Occipital lobe (tissue), 2 donors: Measurements from ENCODE around the gene TFEB. TPM values are rescaled to one million over a fixed set of nuclear protein-coding genes. Genes with fewer than 3 reads are reported as not detected.

ENCODE experiments used
- DNase-seq: peaks from one replicate; lab custom pipeline; 2025; lab: John Stamatoyannopoulos, UW
- total RNA-seq: library from RNA; depleted of rRNA; stranded (reverse); fragments of >200 nt; gene quantifications from one replicate; pipeline ENCODE4 v1.2.3, GENCODE V29; 2014

The TFEB gene
- total RNA-seq, 1 donor from 2014 or later, result 3.4 TPM

DNA sequence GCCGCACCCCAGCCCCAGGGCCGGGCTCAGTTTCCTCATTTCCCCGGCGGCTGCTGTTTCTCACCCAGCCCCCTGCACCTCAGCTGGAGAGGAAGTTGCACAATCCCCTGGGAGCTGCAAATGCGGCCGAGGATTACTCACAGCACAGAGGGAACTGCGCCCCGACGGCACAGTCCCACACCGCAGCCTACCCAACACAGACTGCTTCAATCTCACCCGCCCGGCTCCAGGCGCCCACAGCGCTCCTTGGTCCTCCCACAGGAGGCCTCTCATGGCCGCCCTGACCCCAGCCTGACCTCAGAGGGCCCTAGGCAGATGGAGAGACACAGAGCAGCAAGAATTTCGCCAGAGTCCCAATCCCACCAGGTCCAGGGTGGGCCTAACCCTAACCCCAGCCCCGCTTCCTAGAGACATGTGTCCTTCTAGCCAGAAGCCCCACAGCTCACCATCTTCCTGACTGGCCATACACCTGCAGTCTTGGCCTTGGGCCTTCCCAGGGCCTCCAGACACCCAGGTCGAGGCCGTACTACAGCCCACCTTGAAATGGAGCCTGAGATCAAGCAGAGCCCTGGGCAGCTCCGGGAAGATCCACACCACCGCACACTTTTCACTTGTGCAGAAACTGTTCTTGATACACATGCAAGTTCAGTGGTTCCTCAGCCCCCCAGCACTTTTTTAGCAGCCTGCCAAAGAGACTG is 11.7 kb downstream of the TFEB start:
- DNase-seq, result peak; percentile 24

DNA sequence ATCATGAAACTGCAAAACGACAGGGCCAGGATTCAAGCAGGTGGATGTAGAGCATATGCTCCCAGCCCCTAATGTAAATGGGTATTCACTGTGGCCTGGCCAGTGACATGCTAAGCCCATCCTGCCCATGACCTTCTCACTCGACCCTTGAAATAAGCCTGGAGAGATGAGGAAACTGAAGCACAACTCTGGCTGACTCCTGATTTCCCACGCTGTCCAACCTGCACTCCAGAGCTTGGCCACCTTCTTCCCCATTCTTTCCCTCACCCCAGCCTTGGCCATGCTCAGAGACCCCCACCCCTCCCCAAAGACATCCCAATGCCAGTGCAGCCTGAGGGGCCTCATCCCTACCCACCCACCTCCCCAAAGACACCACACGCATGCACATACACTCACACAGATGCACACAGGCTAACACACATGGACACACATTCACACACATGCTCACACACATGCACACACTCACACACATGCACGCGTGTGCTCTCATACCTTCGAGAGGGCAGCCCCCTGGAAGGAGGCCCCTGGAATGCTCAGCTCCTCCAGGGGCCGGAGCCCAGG is 12.4 kb downstream of the TFEB start:
- no peak for DNase-seq

DNA sequence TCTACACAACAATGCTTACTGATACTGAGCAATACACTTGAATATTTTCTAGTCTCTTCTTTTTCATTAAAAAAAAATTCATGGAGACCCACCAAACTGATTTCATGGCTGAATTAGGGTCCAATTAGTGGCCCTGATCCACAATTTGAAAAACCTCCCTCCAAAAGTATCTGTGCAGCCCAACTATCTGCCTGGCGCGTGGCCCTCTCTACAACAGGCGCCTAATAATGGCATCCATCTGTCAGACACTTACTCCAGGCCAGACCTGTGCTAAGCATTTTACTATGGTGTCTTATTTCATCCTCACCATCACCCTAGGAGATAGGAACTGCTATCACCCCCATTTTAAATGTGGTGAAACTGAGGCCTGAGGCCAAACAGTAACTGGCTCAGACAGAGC is 14.0 kb downstream of the TFEB start:
- no peak for DNase-seq

DNA sequence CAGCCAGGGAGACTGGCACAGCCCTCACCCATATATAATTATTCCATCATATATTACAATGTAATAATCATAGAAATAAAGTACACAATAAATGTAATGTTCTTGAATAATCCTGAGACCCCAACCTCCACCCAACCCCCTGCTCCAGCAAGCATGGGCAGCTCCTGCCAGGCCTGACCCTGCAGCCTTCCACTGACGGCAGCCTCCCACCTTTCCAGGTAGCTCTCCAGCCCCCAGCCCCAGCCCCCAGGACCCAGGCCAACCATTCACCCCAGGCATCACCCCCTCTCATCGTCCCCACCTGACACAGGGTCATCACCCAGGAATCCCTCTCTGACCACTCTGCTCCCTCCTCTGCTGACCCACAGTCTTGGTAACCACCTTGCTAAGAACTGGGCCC is 14.6 kb downstream of the TFEB start:
- DNase-seq, result no peak

DNA sequence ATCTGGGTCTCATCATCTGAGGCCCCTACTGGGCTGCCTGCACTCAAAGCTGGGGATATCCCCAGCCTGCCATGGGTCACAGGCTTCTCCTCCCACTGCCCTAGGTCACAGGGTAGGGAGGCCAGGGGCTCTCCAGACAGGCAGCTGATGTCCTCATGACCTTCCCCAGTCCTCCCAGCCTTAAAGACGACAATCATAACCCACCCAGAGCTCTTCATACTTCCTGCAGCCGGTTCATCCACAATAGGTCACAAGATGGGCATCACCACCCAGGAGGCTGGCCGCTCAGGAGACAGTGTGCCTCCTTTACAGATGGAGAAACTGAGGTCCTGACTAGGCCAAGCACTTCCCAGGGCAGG is 15.2 kb downstream of the TFEB start:
- DNase-seq, result no peak

DNA sequence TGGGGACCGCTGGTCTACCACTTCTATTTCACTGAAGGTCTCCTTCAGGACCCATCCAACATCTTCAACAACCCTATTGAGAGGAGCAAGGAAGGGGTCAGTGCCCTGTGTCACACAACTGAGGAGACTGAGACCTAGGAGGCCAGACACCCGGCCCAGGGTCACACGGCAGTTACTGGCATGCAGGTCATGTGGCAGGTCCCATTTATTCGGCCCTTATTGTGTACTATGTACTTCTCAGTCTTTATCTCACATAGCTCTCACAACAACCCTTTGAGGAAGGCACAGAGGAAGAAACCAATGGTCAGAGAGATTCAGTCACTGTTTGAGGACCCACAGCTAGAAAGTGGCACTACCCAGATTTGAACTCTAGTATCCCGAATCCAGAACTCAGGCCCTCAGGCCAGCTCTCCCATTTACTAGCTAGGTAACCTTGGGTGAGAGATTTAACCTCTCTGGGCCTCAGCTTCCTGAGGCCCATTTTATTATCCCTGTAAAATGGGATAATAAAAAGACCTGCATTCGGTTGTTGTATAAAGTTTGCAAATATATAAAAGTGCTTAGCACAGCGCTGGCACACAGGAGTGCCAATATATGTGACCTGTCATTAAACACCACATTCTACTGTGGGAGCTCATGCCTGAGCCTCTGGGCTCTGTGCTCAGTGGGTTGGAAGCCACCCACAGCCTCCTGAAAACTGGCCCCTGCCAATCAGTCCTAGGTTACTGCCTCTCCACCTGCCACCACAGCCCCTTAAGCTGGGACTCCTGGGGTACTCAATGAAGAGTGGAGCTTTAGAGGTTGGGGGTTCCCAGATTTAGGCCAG is 15.8 kb downstream of the TFEB start:
- DNase-seq, result no peak

DNA sequence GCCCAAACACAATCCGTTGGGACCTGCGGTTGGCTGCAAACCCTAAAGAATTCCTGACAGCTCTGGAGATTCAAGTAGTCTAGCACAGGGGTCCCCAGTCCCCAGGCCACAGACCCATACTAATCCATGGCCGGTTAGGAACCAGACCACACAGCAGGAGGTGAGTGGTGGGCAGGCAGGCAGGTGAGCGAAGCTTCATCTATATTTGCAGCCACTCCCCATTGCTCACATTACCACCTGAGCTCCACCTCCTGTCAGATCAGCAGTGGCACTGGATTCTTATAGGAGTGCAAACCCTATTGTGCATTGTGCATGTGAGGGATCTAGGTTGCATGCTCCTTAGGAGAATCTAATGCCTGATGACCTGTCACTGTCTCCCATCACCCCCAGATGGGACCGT is 16.6 kb downstream of the TFEB start:
- DNase-seq, result no peak

DNA sequence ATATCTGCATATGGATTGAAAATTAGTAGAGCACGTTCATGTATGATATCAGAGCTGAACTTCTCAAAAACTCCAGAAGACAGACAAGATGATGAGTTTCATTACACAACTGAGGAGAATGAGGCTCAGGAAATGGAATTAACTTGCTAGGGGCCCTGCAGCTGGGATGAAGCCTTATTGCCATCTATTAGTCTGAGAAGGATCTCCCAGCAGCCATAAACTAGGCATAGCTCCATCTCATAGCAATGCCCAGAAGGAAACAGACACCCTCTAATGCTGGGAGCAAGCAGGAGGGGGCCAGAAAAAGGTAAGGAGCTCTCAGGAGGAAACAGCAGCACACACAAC is 18.0 kb downstream of the TFEB start:
- no peak for DNase-seq

DNA sequence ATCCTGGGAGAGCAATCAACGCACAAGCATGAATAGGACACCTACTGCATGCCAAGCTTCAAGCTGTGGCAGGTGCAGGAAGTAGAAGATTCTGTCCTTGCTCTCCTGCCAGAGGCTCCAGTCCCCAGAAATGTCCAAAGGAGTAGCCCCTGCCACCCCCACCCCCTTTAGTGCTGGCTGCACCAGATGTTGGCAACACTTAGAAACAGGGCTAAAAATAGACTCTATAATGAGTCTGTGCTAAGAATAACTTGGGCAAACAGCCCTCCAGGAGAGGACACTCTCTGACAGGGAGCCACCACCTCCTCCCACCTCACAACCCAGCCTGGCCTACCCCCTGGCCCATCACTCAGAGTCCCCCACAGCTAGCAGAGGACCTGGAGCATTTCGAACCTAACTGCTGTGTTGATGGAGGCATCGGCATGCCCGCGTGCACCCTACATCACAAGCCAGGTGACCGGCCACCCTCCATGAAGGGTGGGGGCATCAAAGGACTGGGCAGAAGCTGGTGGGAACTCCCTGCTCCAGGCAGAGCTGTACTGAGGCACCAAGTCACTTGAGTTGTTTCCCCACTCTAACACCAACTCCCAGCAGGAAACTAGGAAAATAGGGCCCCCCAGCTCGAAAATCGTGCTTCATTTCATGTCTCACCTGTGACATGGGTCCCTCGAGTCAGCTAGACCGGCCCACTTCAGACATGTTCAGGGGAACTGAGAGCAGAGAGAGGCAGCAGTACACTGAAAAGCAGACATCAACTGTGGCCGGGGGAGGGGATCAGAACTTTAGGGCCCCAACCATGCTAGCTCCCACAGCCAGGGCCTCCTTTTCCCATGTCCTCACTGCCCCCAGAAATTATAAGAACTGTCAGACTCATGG is 18.7 kb downstream of the TFEB start:
- DNase-seq, result no peak

DNA sequence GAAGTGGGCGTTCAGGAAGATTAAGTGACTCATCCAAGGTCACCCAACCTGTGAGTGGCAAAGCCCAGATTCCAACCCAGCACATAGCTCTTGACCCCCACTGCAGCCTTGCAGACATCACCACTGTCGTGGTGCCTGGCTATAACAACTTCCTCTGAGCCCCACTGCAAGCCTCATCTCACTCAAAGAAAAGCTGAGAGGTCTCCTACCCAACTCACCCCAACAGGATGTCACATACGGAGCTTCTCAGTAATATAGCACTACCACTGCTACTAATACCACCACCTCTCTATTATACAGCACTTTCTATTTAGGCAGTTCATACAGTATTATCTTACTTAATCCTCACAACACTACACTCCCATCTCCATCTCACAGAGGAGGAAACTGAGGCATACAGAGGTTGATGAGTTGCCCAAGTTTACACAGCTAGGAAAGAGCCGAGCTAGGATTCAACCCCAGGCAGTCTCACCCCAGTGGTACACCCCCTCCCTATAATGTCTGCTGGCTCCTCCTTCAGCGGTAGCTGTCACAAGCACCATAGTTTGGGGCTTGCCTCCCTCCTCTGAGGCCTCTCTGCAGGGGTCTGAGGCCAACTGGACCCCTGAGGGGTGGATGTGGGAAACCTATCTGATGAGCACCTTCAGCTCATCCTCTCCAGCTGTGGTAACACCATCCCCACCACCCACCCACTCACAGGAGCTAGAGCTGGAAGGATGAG is 19.5 kb downstream of the TFEB start:
- DNase-seq, result no peak

DNA sequence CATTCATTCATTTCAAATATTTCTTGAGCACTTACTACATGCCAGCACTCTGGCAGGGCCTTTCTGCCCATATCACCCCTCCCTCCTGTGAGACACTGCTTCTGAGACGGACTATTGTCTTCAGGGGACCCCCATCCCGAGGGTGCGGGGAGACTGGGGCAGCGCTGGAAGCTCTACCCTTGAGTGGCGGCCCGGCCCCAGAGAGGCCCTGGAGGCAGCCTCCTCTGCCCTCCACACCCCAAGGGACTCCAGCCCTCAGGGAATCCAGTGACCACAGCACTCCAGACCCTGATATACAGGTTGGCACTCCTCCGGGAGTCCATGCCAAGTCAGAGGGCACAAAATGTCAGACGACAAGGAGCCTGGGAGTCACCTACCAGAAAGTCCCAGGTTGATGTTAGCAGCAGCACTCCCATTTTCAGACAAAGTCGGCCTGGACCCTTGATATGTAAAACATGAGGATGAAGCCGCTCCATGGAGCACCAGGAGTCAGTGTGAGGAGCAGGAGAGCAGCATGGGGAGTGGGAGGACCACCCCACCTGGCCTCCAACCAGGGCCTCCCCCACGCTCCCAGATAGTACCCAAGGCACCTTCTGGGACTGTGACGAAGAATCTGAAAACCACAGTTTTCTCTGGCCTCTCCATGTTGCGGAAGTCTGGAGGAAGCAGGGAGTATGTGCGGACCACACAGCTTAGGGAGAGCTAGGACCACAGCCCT is 20.7 kb downstream of the TFEB start:
- no peak for DNase-seq

DNA sequence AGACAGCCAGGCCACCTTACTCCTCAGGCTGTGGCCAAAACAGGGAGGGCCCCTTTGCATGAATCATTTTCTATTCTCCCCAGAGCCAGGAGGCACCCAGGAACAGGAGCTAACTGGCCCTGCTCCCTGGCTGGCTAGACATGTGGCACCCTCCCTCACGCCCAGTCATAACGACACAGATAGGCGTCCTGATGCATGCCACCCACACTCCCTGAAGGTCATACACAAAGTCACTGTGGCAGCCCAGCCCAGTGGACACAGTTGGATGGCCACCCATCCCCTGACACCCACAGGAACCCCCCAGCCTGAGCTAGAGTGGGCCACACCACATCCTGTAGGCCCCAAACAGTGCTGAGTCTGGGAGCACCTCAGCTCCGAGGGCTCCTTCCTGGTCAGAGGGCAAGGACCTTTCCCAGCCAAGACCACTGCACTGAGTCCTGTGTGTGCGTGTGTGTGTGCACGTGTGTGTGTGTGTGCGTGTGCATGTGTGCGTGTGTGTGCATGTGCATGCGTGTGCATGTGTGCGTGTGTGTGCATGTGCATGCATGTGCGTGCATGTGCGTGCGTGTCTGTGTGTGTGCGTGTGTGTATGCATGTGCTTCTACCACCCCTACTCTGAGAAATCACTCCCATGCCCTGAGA is 21.6 kb downstream of the TFEB start:
- DNase-seq, result peak; percentile 73

DNA sequence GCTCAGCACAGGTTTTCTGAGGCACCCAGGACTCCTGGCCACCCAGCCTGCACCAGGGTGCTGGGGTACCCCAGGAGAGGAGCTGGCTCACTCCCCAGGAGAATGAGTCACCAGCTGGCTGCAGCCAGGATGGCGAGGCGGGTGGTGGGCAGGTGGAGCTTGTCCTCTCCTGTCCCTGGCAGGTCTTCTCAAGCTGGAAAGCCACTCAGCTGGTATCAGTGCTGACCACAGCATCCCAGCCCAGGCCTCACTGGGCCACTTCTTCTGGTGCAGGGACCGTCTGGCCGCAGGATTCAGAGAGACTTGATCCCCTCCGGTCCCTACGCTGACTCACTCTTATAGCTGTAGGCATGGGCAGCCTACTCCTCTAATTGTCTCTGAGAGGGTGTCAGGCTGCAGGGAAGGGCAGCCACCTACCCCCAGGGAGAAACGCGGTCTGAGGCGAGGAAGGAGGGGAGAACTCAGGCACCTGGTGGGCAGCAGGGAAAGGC is 22.2 kb downstream of the TFEB start:
- peak; percentile 85 for DNase-seq

DNA sequence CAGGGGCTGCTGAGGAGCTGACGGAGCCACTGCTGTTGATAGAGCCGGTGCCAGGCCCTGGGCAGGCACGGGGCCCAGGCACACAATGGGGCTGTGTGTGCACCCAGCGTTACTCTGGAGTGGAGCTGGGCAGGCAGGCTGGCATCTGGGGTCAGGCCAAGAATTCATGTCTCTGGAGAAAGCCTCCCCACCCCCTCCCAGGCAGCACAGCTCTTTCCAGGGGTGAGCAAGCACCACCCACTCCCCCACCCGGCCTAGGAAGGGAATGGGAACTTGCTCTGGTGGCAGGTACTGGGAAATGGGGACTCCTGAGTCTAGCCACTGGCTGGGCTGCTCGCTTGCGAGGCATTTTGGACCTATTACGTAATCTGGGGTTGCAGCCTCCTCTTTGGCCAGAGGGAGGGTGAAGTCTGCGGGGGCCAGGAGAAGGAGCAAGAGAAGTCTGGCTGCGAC is 22.7 kb downstream of the TFEB start:
- DNase-seq, result peak; percentile 90

DNA sequence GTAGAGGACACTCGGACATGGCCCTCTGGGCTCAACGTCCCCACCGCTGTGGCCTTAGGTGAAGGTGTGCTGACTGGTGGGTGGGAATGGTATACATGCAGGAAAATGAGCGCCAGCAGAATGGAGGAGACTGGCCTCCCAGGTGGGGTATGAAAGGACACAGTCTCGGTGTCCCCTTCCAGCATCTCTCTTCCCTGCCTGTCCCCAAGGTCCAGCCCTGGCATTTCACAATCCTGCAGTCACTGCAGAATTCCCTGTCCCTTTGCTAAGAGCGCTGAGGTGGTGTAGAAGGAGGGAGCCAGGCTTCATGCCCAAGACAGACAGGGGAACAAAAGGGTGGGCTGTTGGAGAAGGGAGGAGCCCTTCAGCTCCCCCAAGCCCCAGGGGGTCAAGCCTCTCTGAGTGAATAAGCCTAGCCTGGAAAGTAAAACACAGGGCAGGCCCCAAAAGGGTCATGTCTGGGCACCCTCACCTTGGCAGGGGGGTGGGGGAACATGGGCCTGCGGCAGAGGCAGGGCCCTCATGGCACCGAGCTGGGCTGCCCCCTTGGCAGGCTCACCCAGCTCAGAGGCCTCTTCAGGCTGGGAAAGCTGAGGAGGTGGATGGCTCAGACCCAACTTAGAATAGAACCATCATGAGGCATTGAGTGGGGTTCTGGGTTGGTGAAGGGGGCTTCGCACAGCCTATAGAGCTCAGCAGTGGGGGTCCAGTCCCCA is 23.9 kb downstream of the TFEB start:
- no peak for DNase-seq

DNA sequence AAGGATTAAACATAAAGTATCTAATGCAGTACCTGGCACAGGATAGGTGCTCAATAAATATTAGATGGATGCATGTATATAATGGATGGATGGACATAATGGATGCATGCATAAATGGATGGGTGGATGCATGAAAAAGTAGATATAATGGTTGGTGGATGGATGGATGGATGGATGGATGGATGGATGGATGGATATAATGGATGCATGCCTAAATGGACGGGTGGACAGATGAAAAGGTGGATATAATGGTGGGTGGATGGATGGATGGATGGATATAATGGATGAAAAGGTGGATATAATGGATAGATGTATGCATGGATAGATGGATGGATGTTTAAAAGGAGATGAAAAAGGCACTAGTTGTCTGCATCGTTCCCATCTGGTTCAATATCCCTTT is 26.0 kb downstream of the TFEB start:
- no peak for DNase-seq

DNA sequence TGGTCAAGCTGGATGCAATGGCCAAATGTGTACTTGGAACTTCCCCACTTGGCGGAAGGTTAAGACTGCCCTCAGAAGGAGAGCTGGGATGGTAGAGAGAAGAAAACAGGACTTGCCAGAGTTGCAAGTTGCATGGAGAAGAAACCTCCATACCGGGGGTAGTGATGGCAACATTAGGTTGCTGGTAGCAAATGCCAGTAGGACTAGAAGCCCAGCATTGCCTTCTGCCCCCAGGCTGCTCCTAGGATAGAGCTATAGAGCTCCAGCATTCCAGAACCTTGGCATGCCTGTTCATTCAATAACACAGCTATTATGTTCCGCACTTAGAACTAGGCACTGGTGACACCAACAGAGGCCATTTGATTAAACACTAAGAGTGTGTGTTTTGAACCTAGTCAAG is 26.6 kb downstream of the TFEB start:
- no peak for DNase-seq

DNA sequence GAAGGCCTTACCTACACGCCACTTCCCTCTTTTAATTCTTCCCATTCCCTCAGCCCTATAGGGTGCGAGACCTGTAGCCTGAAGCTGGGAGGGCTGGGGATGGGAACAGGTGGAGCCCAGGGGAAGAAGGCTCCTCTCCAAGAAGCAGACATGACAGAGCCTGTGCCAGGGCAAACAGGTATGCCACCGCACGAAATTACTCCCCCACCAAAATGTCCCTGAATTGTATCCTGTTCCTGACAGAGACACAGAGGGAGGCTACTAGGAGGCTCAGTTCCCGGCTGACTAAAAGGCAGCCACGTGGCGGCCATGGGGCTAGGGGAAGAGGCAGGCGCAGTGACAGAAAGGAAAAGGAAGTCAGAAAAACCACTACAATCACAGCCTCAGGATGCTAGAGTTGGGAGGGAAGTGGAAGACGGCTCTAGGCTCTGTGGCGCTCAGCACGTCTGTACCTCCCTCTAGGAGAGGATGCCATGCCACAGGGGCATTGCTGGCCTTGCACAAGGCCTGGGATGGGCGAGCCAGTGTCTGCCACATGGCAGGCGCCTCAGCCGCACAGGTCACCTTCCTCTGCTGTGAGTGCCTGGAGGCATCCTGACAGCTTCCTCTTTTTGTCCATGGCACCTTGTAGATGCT is 27.7 kb downstream of the TFEB start:
- no peak for DNase-seq
